Activated naive CD4-positive, alpha-beta T cell treated with anti-CD3 and anti-CD28 coated beads, Interleukin-2, amount 10 ng/mL, durations not matched to agents 7 days and 5 days (primary cell): ENCODE data around the gene FMNL1.

Source experiments
- CTCF ChIA-PET: fragments of 350-600 bp; sonication (Branson Sonifier 250); formaldehyde crosslinking; loops from one replicate; lab custom pipeline; 2021; ENCODE audit warnings: antibody characterized with exemption; lab: Charles Lee
- DNase-seq: peaks from one replicate; pipeline ENCODE4 v3.0.0-alpha.2; 2020
- H3K27ac Mint-ChIP-seq: one replicate; pipeline ENCODE4 v1.8.0; 2021; ENCODE audit warnings: mild to moderate bottlenecking, moderate library complexity, mixed read lengths
- H3K27me3 Mint-ChIP-seq: one replicate; pipeline ENCODE4 v1.8.0; 2021; ENCODE audit warnings: mild to moderate bottlenecking, mixed read lengths
- H3K36me3 Mint-ChIP-seq: one replicate; pipeline ENCODE4 v1.8.0; 2021; ENCODE audit warnings: mixed read lengths
- H3K4me1 Mint-ChIP-seq: one replicate; pipeline ENCODE4 v1.8.0; 2021; ENCODE audit warnings: mixed read lengths
- H3K4me3 Mint-ChIP-seq: one replicate; pipeline ENCODE4 v1.8.0; 2021; ENCODE audit warnings: mild to moderate bottlenecking, moderate library complexity, mixed read lengths
- H3K9me3 Mint-ChIP-seq: one replicate; pipeline ENCODE4 v1.8.0; 2021; ENCODE audit warnings: mixed read lengths

Gene FMNL1

GRCh38 chr17:45291171-45291805 lies 69.6 kb downstream of the FMNL1 start:
- H3K36me3 Mint-ChIP-seq: peaks cover 24% of the 10 kb centered on the region
- no peaks in the 10 kb centered on the region for H3K27me3 Mint-ChIP-seq
- DNase-seq: no peak
- no peaks in the 10 kb centered on the region for H3K9me3 Mint-ChIP-seq
- H3K27ac Mint-ChIP-seq: peak overlapping the region; percentile 49
- CTCF ChIA-PET: interaction anchor here (1.0 to 1.1 kb wide), 2 partner anchors 14 to 93 kb away, joined by 3 to 4 read pairs; no protein-coding TSS in a partner anchor
- peaks cover 40% of the 10 kb centered on the region for H3K4me1 Mint-ChIP-seq
- H3K4me3 Mint-ChIP-seq: no peak overlapping the region

GRCh38 chr17:45292696-45293412 lies 71.2 kb downstream of the FMNL1 start:
- Mint-ChIP-seq H3K36me3 (peaks cover 22% of the 10 kb centered on the region), H3K27ac (no peak overlapping the region), H3K4me1 (peaks cover 55% of the 10 kb centered on the region), H3K9me3 (no peaks in the 10 kb centered on the region), H3K4me3 (no peak overlapping the region), H3K27me3 (no peaks in the 10 kb centered on the region)
- CTCF ChIA-PET: interaction anchor here (1.0 to 4.2 kb wide), 5 partner anchors 9 to 92 kb away, joined by 4 to 17 read pairs (median 5); no protein-coding TSS in a partner anchor
- DNase-seq: no peak

- no peaks in the 10 kb centered on the region for H3K27me3 Mint-ChIP-seq
- peaks cover 27% of the 10 kb centered on the region for H3K36me3 Mint-ChIP-seq
- CTCF ChIA-PET: interaction anchor here (1.1 to 4.2 kb wide), 7 partner anchors 8 to 158 kb away, joined by 3 to 17 read pairs (median 5); partner anchors contain the start of gene ACBD4
- peaks cover 61% of the 10 kb centered on the region for H3K4me1 Mint-ChIP-seq
- no peaks in the 10 kb centered on the region for H3K9me3 Mint-ChIP-seq
- DNase-seq: no peak
- H3K4me3 Mint-ChIP-seq: no peak overlapping the region
- H3K27ac Mint-ChIP-seq: peak overlapping the region; percentile 19
These were observed 71.9 kb downstream of the FMNL1 start for GRCh38 chr17:45293413-45294211.

- H3K27ac Mint-ChIP-seq: no peak overlapping the region
- H3K4me3 Mint-ChIP-seq: no peak overlapping the region
- no peaks in the 10 kb centered on the region for H3K9me3 Mint-ChIP-seq
- no peak for DNase-seq
- CTCF ChIA-PET: interaction anchor here (0.6 to 4.2 kb wide), 6 partner anchors 13 to 159 kb away, joined by 3 to 17 read pairs (median 4); partner anchors contain the start of genes ACBD4 and MAP3K14
- H3K4me1 Mint-ChIP-seq: peaks cover 69% of the 10 kb centered on the region
- H3K27me3 Mint-ChIP-seq: no peaks in the 10 kb centered on the region
- peaks cover 26% of the 10 kb centered on the region for H3K36me3 Mint-ChIP-seq
These were observed 72.8 kb downstream of the FMNL1 start for GRCh38 chr17:45294506-45294905.

GRCh38 chr17:45296003-45296832 lies 74.5 kb downstream of the FMNL1 start:
- CTCF ChIA-PET: interaction anchor here (0.9 to 4.2 kb wide), 5 partner anchors 13 to 77 kb away, joined by 3 to 17 read pairs (median 4); no protein-coding TSS in a partner anchor
- H3K36me3 Mint-ChIP-seq: peaks cover 21% of the 10 kb centered on the region
- no peak overlapping the region for H3K4me3 Mint-ChIP-seq
- H3K9me3 Mint-ChIP-seq: no peaks in the 10 kb centered on the region
- H3K27me3 Mint-ChIP-seq: no peaks in the 10 kb centered on the region
- no peak for DNase-seq
- H3K4me1 Mint-ChIP-seq: peaks cover 78% of the 10 kb centered on the region
- peak overlapping the region; percentile 49 for H3K27ac Mint-ChIP-seq

GRCh38 chr17:45296833-45297124 lies 75.1 kb downstream of the FMNL1 start:
- Mint-ChIP-seq H3K36me3 (peaks cover 20% of the 10 kb centered on the region), H3K4me1 (peaks cover 82% of the 10 kb centered on the region), H3K27me3 (no peaks in the 10 kb centered on the region), H3K9me3 (no peaks in the 10 kb centered on the region), H3K4me3 (no peak overlapping the region), H3K27ac (peak overlapping the region; percentile 50)
- no peak for DNase-seq
- CTCF ChIA-PET: interaction anchor here (2.1 kb wide), 1 partner anchor 13 kb away, joined by 5 read pairs; no protein-coding TSS in a partner anchor
